Ascending aorta (tissue), 2 donors: ENCODE data around the gene KCNMB3. TPM values are rescaled to one million over a fixed set of nuclear protein-coding genes. Genes with fewer than 3 reads are reported as not detected.

Experiments
- DNase-seq, 2 donors: peaks; one replicate each; pipeline ENCODE4 v3.0.0-alpha.2; 2019; ENCODE audit warnings: low spot score in 2 of 2
- H3K27ac ChIP-seq, 2 donors: fragments of 200-600 bp; sonication (generic); one replicate each; pipeline ENCODE4 v1.5.1; 2016 to 2017; ENCODE audit warnings: mild to moderate bottlenecking in 1 of 2
- H3K27me3 ChIP-seq: fragments of 200-600 bp; sonication (generic); one replicate; pipeline ENCODE4 v1.5.1; 2017
- H3K36me3 ChIP-seq, 2 donors: fragments of 200-600 bp; sonication (generic); one replicate each; pipeline ENCODE4 v1.5.1; 2016
- H3K4me1 ChIP-seq, 2 donors: fragments of 200-600 bp; sonication (generic); one replicate each; pipeline ENCODE4 v1.5.1; 2016 to 2017; ENCODE audit warnings: mild to moderate bottlenecking in 1 of 2
- H3K4me3 ChIP-seq, 2 donors: fragments of 200-600 bp; sonication (generic); one replicate each; pipeline ENCODE4 v1.5.1; 2016 to 2017; ENCODE audit warnings: mild to moderate bottlenecking in 1 of 2
- H3K9me3 ChIP-seq, 2 donors: fragments of 200-600 bp; sonication (generic); one replicate each; pipeline ENCODE4 v1.5.1; 2016
- intact Hi-C: fragments of 100-400 bp; cut with DNase I; formaldehyde crosslinking; loops from one replicate; pipeline ENCODE4 v1.15.1; 2023
- total RNA-seq: library from RNA; depleted of rRNA; stranded (reverse); fragments of >200 nt; gene quantifications from one replicate; pipeline ENCODE4 v1.1.0, GENCODE V29; 2016
- TF ChIP-seq, protein P1 (sequence below), 3 experiments: fragments of 200-600 bp in 2 of 3; fragments of 450-650 bp in 1 of 3; sonication (generic) in 2 of 3; IDR thresholded peaks; one replicate each; pipeline ENCODE4 v1.5.1; 2016 to 2019; ENCODE audit warnings: antibody characterized with exemption in 3 of 3, mild to moderate bottlenecking in 1 of 3, moderate library complexity in 1 of 3

Gene KCNMB3
- total RNA-seq, 1 donor from 2014 or later, result 16.5 TPM

DNA sequence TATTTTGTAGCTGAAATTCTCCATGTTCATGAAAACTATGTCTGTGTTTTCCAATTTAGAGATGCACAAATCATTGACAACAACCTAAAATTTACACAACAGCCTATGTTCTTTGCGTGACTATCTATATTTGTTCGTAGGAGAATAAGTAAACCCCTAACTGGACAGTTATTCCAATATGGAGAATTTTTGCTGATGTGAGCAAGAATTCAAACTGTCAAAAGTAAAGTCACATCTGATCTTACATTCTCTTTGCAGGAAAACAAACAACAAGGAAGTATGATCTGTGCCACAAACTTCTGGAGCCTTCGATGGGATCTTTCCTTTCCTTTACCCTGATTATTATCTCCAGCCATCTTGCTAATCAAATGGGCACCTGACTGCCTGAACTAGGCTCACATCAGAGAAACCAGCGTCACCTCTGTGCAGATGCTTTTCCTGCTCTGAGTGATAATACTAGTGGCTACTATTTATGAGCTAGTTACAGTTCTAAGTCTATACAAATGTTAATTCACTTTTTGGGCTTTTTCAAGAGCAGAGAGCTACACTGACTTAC is 18.3 kb upstream of the KCNMB3 start:
- TF ChIP-seq, protein P1, sequence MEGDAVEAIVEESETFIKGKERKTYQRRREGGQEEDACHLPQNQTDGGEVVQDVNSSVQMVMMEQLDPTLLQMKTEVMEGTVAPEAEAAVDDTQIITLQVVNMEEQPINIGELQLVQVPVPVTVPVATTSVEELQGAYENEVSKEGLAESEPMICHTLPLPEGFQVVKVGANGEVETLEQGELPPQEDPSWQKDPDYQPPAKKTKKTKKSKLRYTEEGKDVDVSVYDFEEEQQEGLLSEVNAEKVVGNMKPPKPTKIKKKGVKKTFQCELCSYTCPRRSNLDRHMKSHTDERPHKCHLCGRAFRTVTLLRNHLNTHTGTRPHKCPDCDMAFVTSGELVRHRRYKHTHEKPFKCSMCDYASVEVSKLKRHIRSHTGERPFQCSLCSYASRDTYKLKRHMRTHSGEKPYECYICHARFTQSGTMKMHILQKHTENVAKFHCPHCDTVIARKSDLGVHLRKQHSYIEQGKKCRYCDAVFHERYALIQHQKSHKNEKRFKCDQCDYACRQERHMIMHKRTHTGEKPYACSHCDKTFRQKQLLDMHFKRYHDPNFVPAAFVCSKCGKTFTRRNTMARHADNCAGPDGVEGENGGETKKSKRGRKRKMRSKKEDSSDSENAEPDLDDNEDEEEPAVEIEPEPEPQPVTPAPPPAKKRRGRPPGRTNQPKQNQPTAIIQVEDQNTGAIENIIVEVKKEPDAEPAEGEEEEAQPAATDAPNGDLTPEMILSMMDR (IDR thresholded peaks at IDR 0.05), result no peak

DNA sequence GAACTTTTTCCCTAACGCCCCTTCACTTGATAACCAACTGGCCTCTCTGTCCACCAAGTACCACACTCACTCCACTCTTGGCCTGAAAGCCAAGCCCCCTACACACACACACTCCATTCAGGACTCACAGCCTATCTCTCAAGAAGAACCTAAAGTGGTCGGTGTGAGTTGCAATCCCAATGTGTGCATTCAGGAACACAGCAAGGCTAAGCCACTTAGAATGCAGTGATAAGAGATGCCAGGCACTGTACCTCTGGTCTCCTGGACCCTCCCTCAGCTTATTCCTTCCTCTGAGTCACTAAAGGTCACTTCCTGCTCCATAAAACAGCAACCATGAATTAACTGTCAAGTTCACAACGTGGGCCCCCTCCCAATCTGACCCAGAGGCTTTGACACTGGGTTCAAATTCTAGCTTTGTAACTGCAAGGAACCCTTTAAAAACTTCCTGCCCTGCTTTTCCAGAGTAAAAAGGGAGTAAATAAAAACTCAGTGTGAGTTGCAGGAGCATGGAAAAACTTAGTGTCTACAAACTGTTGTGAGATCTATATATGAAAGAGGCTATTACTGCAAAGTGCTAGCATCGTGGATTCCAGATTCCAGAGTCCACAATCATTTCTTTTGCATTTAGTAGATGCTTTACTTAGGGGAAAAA is 17.6 kb upstream of the KCNMB3 start:
- Histone ChIP-seq H3K36me3 (no peaks in the 10 kb centered on the region), H3K4me1 (no peaks in the 10 kb centered on the region), H3K27me3 (no peaks in the 10 kb centered on the region), H3K9me3 (no peaks in the 10 kb centered on the region), H3K4me3 (no peak overlapping the region), H3K27ac (no peak overlapping the region)
- DNase-seq, result no peak
- TF ChIP-seq, protein P1 (IDR thresholded peaks at IDR 0.05), result no peak
- intact Hi-C loops, result no loop called here

More for the DNA sequence above, 18.3 kb upstream of the KCNMB3 start:
- no peak for DNase-seq
- no peak overlapping the region for H3K27ac ChIP-seq
- H3K4me1 ChIP-seq, result no peaks in the 10 kb centered on the region
- intact Hi-C loops, result no loop called here
- no peaks in the 10 kb centered on the region for H3K27me3 ChIP-seq
- H3K36me3 ChIP-seq, result no peaks in the 10 kb centered on the region
- H3K4me3 ChIP-seq, result no peak overlapping the region
- H3K9me3 ChIP-seq, result no peaks in the 10 kb centered on the region

DNA sequence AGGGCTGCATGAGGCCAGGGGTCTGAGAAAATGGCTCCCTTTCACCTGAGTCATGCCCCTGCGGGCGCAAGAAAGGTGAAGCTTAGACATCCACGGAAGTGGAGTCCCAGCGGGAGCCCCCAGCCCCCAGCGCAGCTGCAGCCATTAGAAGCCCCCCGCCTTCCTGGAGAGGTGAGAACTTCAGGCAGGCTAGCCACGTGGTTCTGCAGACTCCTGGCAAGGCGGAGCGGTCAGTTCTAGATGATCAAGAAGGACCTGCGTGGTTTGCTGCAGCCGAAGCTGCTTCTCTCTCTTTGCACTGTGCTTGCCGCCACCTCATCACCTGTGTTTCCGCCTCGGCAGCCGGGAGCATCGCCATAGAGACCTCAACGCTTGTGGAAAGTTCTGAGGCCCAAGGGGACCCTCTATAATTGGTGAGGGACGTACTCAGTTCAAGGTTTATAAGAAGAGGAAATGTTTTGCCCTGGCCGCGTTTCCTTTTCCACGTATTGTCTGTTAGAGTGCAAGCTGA is 15.8 kb upstream of the KCNMB3 start:
- Histone ChIP-seq H3K4me1 (no peaks in the 10 kb centered on the region), H3K27me3 (no peaks in the 10 kb centered on the region), H3K9me3 (no peaks in the 10 kb centered on the region), H3K27ac (no peak overlapping the region), H3K4me3 (no peak overlapping the region), H3K36me3 (no peaks in the 10 kb centered on the region)
- intact Hi-C loops, result no loop called here
- TF ChIP-seq, protein P1 (IDR thresholded peaks at IDR 0.05), result no peak
- no peak for DNase-seq

DNA sequence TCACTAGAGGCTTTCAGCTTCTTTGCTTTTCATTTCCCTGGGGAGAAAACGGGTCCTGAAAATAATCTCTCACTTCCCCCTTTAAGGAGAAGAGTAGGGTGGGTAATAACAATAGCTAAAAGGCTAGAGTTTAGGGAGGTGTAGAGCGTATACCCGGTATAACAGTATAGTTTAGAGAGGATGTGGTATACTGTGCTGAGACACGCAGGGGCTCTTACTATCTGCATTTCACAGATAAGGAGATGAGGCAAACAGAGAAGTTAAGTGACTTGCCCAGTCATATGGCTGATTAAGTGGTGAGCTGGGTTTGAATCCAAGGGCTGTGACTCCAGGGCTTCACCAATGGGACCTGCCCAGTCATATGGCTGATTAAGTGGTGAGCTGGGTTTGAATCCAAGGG is 15.0 kb upstream of the KCNMB3 start:
- H3K9me3 ChIP-seq, result no peaks in the 10 kb centered on the region
- no peak overlapping the region for H3K27ac ChIP-seq
- H3K4me1 ChIP-seq, result no peaks in the 10 kb centered on the region
- no peaks in the 10 kb centered on the region for H3K27me3 ChIP-seq
- intact Hi-C loops, result no loop called here
- H3K4me3 ChIP-seq, result no peak overlapping the region
- no peak for DNase-seq
- TF ChIP-seq, protein P1 (IDR thresholded peaks at IDR 0.05), result no peak
- no peaks in the 10 kb centered on the region for H3K36me3 ChIP-seq

DNA sequence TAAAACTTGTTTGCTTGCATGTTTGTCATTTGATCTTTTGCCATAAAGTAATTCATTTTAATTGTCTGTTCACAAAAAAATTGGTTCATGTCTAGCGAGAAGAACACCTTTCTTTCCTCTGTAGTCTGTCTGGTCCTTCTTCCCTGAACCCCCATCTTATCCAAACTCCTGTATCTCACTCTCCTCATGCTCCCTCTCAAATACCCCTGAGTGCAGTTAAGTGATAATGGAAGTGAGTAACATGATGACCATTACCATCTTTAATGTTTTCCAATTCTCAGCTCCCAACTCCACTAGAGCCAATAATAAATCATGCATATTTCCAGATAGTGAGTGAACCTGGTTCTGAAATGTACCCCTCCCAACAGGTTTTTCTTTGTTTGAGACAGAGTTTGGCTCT is 14.2 kb upstream of the KCNMB3 start:
- intact Hi-C loops, result no loop called here
- Histone ChIP-seq H3K36me3 (no peaks in the 10 kb centered on the region), H3K27me3 (no peaks in the 10 kb centered on the region), H3K4me3 (no peak overlapping the region), H3K27ac (no peak overlapping the region), H3K9me3 (no peaks in the 10 kb centered on the region), H3K4me1 (no peaks in the 10 kb centered on the region)
- DNase-seq, result no peak
- TF ChIP-seq, protein P1 (IDR thresholded peaks at IDR 0.05), result no peak
